ENCODE data around the gene GOLGA6L4.
"Not testable (repeated sequence)": the region's sequence is repeated elsewhere in the genome, so short reads cannot be mapped to it uniquely, and the experiment has no call there.

Gene GOLGA6L4

GRCh38 chr15:84235573-84235972 lies at the start of gene GOLGA6L4:
GOLGA6L4 (plus strand) TSS chr15:84235773; CDS start chr15:84235835, 62 bp downstream.
- not testable (repeated sequence) for DNase-seq

GRCh38 chr15:84192982-84193381 lies 42.6 kb upstream of the GOLGA6L4 start:
- DNase-seq, result not testable (repeated sequence)

GRCh38 chr15:84195603-84196002 lies 40.0 kb upstream of the GOLGA6L4 start:
- DNase-seq, result not testable (repeated sequence)

GRCh38 chr15:84196530-84197188 lies 38.9 kb upstream of the GOLGA6L4 start:
- not testable (repeated sequence) for DNase-seq

- DNase-seq, result not testable (repeated sequence)
Observed at GRCh38 chr15:84199865-84200264, 35.7 kb upstream of the GOLGA6L4 start.

GRCh38 chr15:84246441-84246840 lies 10.9 kb downstream of the GOLGA6L4 start:
- not testable (repeated sequence) for DNase-seq

All from CD4-positive, alpha-beta T cell treated with Interleukin-6 for 4 hours (primary cell).